HK-2 (cell line): Measurements from ENCODE around the gene NLGN1.

Experiments
- DNase-seq: peaks from one replicate; pipeline ENCODE4 v3.0.0-alpha.2; 2018; ENCODE audit not compliant: unreplicated experiment

NLGN1 gene

DNA sequence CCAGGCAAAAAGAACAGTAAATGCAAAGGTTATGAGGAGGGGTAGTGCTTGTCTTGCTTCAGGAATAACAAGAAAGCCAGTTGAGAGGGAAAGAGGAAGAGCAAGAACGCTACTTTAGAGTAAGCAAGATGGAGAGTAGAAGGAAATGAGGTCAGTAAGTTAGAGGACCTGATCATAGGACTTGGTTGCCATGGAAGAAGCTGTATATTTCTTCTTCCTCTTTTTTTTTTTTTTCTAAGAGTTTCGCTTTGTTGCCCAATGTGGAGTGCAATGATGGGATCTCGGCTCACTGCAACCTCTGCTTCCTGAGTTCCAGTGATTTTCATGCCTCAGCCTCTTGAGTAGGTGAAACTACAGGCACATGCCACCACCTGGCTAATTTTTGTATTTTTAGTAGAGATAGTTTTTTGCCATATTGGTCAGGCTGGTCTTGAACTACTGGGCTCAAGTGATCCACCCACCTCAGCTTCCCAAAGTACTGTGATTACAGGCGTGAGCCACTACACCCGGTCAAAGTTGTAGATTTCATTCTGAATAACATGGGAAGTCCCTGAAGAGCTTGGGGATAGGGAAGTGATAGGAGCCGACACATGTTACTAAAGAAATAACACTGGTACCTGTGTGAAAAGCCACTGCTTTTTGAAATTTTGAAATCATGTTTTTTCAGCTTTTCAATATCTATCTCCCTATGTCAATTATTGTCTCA is 933.7 kb downstream of the NLGN1 start:
- no peak for DNase-seq

DNA sequence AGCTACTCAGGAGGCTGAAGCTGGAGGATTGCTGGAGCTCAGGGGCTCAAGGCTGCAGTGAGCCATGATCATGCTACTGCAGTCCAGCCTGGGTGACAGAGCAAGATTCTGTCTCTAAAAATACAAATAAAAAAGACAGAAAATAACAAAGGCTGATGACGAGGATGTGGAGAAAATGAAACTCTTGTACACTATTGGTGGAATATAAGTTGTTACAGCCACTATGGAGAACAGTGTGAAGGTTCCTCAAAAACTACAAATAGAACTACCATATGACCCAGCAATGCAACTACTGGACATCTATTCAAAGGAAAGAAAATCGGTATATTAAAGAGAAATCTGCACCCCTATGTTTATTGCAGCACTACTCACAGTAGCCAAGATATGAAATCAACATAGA is 934.8 kb downstream of the NLGN1 start:
- no peak for DNase-seq

GRCh38 chr3:174333640-174334039 is 936.1 kb downstream of the NLGN1 start:
- no peak for DNase-seq

- DNase-seq = no peak
Measured at GRCh38 chr3:174334111-174334510, 936.6 kb downstream of the NLGN1 start.

- no peak for DNase-seq
Measured at GRCh38 chr3:174335324-174335723, 937.8 kb downstream of the NLGN1 start.

- DNase-seq = no peak
Measured at GRCh38 chr3:174335910-174336309, 938.4 kb downstream of the NLGN1 start.
